GM18505 (cell line): Measurements from ENCODE around the gene SLC7A5.
"Not testable (repeated sequence)": the region's sequence is repeated elsewhere in the genome, so short reads cannot be mapped to it uniquely, and the experiment has no call there.

ENCODE experiments used
- ATAC-seq: cut with Tn5 transposase; IDR thresholded peaks from one replicate; pipeline ENCODE4 v1.9.1; 2021; ENCODE audit not compliant: unreplicated experiment
- POLR2A ChIP-seq: IDR thresholded peaks from 4 replicates; pipeline ENCODE4 v1.6.1; 2011; ENCODE audit warnings: borderline replicate concordance; ENCODE audit not compliant: insufficient read depth, insufficient read length; ENCODE audit errors: extremely low read depth

The SLC7A5 gene

DNA sequence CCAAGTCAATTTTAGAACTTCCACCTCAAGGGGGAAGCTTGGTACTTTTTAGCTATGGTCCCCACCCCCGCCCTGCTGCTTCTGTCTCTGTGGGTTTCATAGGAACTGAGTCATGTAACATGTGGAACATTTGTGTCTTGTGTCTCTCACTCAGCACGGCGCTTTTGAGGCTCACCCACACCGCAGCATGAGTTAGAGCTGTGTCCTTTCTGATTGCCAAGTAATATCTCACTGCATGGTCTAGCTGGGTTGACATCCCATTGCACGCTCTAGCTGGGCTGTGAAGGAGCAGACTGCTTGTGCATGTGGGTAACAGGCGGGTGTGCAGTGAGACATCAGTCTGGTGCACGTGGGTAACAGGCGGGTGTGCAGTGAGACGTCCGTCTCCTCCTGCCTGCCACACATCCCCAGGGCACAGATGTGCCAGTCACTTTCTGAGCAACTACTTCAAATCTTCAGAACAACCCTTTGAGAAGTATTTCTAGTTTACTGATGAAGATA, 26.4 kb upstream of the SLC7A5 start:
- no peak for TF ChIP-seq POLR2A
- ATAC-seq: peak; percentile 70

DNA sequence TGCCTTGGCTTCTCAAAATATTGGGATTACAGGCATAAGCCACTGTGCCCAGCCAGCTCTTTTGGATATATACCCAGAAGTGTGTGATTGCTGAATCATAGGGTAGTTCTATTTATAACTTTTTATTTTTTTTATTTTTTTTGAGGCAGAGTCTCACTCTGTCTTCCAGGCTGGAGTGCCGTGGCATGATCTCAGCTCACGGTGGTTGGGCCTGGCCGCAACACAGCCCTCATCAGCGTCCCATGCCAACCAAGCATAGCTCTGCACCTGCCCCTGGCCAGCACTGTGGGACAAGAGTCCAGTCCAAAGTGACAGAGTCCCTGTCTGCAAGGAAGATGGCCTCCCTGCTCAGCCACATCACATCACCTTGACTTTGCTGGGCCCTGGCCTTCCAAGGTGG, 24.7 kb upstream of the SLC7A5 start:
- ATAC-seq: not testable (repeated sequence)

DNA sequence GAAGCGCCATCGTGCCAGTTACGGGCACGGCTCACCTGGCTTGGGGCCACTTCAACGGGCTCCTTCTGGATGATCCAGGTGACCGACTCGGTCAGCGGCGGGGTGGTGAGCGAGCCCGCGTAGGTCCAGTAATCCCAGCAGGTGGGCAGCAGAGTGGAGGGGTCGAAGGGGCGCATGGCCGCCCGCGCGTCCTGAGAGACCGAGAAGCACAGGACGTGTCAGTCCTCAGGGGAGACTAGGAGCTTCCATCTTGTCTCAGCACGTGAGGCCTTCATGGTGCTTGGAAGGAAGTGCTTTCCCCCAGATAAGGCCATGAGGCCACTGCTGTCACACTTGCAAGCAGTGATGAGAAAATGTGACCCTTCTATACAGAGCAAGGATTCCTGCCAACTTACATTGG, 22.5 kb upstream of the SLC7A5 start:
- no peak for ATAC-seq

DNA sequence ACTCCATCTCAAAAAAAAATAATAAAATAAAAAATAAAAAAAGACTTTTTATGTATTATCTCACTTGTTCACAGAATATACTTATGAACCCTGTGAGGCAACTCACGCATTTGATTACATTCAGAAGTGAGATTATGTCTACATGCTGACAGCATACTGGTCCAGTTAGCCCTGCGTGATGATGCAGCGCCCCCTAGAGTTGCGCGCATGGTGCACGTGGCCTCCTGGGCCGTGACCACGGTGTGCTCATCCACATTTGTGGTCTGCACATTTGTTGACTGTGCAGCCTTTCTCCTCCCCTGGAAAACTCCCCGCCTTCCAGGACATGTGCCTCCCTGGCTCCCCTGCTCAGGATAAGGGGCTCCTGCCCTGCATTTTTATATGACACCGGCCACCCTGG, 20.5 kb upstream of the SLC7A5 start:
- ATAC-seq: not testable (repeated sequence)

More for the DNA sequence above, 22.5 kb upstream of the SLC7A5 start:
- no peak for TF ChIP-seq POLR2A

DNA sequence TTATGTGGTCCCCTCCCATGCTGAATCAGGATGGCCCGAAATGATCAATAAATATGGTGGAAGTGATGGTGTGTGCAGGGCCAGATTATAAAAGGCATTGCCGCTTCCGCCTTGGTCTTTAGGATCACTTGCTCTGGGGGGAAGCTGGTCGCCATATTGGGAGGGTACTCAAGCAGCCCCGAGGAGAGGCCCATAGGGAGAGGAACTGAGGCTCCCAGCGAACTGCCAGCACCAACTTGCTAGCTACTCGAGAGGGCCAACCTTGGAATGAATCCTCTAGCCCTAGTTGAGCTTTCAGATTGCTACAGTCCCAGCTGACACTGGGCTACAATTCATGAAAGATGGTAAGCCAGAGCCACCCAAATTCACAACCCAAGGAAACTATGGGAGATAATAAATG, 19.0 kb upstream of the SLC7A5 start:
- ATAC-seq: not testable (repeated sequence)

DNA sequence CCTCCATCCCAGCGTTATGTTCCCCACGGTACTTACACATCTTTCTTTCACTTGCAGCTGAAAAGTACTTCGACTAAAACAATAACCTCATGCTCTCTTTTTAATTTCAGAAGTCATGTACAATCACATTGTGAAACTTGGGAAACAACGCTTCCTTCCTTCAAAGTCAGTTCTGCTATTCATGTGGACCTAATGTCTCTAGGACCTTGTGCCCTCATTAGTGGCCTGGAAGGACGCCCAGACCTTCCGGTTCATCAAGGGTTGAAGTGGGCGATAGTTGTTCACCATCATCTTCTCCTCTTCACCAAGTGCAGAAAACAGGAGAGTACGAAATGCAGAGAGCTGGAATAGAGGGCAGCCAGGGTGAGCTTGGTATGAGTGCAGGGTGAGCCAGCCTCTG, 18.6 kb upstream of the SLC7A5 start:
- ATAC-seq: not testable (repeated sequence)

DNA sequence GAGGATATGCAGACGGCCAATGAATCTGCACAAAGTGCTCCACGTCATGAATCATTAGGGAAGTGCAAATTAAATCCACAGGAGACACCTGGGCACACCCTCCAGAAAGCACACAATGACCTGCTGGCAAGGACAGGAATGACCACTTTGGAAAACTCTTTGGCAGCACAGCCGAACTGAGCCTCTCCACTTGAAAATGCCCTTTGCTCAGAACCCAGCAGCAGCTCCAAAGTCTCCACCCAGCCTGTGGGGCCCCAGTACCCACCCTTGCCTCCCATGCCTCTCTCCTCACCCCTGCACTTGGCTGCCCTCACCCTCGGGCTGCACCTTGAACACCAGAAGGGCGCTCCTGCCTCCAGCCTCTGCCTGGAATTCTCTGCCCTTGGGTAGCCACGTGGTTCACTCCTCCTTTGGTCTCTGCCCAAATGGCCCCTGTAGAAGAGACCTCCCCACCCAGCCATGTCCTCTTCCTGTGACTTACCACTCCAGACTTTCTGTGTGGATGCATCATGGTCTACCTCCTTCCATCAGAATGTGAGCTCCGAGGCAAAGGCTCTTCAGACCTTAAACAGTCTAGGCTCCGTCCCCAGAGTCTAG, 16.2 kb upstream of the SLC7A5 start:
- not testable (repeated sequence) for ATAC-seq

DNA sequence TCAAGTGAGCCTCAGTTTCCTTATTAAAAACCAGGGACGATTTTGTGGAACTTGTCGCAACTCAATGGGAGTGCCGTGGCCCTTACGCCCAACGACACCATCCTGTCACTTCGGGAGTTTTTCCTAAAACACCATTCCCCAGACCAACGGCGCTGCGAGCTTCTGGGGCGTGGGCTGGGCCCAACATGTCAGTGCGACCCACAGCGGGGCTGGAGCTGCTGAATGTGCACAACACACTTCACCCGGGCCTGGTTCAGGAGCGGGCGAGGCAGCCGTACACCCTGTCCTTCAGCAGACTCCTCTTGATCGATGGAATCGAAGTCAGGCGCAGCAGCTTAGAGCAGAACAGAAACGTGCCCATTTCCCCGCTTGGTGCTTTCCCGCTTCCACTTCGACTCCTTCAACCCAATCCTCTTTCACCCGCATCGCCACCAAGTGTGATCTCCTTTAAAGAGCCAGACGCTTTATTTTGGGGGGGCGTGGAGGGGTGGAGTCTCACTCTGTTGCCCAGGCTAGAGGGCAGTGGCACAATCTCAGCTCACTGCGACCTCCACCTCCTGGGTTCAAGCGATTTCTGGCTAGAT, 13.2 kb upstream of the SLC7A5 start:
- TF ChIP-seq POLR2A: no peak
- ATAC-seq: no peak

DNA sequence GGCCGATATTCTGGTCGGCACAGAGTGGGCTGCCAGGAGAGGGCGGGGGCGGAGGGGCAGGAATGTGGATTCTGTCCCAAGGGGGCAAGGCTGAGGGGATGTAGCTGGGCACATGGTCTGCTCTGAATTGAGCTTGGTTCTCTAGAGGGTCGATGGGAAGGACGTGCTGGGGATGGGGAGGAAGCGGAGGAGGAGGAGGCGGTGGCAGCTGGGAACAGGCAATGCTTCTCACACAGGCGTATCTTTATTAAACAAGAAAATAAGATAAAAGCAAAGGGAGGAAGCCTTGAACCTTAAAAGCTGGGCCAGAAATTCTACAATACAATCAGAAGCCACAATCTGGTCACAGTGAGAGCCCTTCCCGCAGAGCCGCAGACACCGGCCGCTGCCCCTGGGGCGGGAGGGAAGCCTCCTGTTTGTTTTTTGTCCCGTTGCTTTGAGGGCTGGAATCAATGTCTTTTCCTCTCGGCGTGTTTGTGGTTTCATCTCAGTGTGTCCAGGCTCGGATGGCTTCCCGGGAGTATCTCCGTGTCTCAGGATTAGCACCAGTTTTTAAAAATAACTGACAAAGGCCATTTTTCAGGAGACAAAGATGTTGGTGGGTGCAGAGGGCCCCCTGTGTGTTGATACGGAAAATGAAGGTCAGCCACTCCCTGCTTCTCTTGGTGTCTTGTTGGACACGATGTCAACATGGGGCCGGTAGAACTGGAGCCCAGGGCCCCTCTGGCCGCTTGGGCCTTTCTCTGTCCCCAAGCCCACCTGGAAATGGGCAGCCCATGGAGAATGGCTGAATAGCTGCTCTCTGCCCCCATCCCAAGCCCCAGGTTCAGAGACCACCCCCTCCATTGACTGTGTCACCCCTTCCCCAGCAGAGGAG, 12.3 kb upstream of the SLC7A5 start:
- ATAC-seq: no peak
- TF ChIP-seq POLR2A: no peak

DNA sequence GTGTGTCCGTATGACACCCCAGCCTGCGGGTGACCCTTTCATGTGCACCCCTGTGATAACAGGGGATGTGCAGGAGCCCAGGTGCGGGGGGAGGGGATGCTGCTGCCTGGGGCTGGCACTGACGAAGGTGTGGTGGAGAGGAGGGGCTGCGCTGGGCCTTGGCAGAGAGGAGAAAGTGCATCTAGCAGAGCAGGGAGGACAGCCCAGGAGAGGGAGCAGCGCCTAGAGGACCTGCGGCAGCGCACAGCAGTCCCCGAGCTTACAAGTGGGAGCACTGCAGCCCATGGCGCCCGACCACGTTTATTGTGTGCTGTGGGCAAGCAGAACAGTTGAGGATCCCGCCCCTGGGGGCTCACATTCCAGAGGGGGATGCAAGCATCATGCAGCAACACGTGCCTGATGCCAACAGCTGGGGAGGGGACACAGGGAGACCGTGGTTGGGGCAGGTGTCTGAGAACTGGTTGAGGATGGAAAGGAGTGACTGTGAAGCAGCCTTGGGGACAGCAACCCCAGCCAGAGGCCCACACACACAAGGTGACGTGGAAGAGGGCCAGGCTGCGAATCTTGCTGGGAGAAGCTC, 10.9 kb upstream of the SLC7A5 start:
- no peak for TF ChIP-seq POLR2A
- no peak for ATAC-seq

DNA sequence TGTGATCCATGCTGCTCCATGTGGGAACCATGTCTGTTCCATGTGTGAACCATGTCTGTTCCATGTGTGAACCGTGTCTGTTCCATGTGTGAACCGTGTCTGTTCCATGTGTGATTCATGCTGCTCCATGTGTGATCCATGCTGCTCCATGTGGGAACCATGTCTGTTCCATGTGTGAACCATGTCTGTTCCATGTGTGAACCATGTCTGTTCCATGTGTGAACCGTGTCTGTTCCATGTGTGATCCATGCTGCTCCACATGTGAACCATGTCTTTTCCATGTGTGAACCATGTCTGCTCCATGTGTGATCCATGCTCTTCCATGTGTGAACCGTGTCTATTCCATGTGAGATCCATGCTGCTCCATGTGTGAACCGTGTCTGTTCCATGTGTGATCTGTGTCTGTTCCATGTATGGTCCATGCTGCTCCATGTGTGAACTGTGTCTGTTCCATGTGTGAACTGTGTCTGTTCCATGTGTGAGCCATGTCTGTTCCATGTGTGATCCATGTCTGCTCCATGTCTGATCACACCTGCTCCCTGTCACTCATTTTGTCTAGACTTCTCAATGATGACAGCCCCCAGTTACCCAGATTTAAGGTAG, 10.2 kb upstream of the SLC7A5 start:
- ATAC-seq: not testable (repeated sequence)

DNA sequence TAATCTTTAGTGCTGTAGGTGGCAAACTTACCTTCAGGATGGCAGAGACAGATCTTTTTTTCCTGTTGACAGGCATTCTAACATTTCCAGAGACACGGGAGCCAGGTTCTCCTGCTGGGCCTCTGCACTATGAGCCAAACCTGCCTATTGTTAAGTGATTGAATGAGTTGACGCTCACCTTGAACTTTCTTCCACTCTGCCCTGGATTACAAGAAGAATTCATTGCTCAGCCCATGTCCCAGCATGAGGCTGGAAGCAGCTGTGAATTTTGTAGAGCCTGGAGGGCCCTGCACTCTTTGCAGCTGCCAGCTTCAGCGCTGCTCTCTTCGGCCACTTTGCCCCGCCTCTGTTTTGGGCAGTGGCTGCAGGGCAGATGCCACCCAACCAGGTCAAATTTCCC, 9.4 kb upstream of the SLC7A5 start:
- TF ChIP-seq POLR2A: no peak
- no peak for ATAC-seq

DNA sequence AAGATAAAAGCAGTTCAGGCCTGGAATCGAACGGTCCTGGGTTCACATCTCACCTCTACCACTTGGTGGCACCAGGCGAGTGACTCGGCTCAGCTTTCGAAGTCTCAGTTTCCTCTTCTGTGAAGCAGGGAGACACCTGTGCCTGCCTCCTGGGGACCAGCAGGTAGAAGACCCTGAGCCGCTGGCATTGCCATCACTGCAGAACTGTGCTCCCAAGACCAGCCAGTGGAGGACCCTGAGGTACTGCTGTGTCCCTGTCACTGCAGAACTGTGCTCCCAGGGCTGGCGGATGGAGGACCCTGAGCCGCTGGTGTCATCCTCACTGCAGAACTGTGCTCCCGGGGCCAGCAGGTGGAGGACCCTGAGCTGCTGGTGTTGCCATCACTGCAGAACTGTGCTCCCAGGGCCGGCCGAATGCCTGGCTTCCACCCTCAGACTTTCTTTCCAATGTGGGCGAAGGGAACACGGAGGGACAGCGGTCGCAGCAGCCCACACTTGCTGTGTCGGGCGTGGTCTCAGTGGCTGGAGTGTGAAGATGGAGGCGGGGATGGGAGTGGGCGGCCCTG, 8.7 kb upstream of the SLC7A5 start:
- TF ChIP-seq POLR2A: no peak
- ATAC-seq: no peak
